Activated CD8-positive, alpha-beta memory T cell treated with anti-CD3 and anti-CD28 coated beads for 24 hours (primary cell): ENCODE measurements around the gene FAT1.

Source experiments
- DNase-seq: peaks from one replicate; pipeline ENCODE4 v3.0.0-alpha.2; 2020

FAT1 gene

GRCh38 chr4:186749611-186750281, 26.1 kb upstream of the FAT1 start:
- DNase-seq = no peak

GRCh38 chr4:186746581-186746980, 22.9 kb upstream of the FAT1 start:
- no peak for DNase-seq

- no peak for DNase-seq
Observed at GRCh38 chr4:186743261-186743660, 19.6 kb upstream of the FAT1 start.

GRCh38 chr4:186740822-186741221, 17.2 kb upstream of the FAT1 start:
- no peak for DNase-seq

- DNase-seq = no peak
Observed at GRCh38 chr4:186739802-186740434, 16.3 kb upstream of the FAT1 start.

- no peak for DNase-seq
Observed at GRCh38 chr4:186739317-186739716, 15.7 kb upstream of the FAT1 start.

- DNase-seq = no peak
Observed at GRCh38 chr4:186738421-186738820, 14.8 kb upstream of the FAT1 start.

- DNase-seq = no peak
Observed at GRCh38 chr4:186737427-186737826, 13.8 kb upstream of the FAT1 start.

GRCh38 chr4:186736466-186736865, 12.8 kb upstream of the FAT1 start:
- no peak for DNase-seq

GRCh38 chr4:186734251-186734650, 10.6 kb upstream of the FAT1 start:
- DNase-seq = no peak

- no peak for DNase-seq
Observed at GRCh38 chr4:186733778-186734177, 10.1 kb upstream of the FAT1 start.

GRCh38 chr4:186730621-186731020, 7.0 kb upstream of the FAT1 start:
- DNase-seq = no peak

GRCh38 chr4:186729856-186730255, 6.2 kb upstream of the FAT1 start:
- no peak for DNase-seq

- DNase-seq = no peak
Observed at GRCh38 chr4:186728631-186729271, 5.1 kb upstream of the FAT1 start.

- DNase-seq = no peak
Observed at GRCh38 chr4:186727977-186728519, 4.4 kb upstream of the FAT1 start.

- DNase-seq = no peak
Observed at GRCh38 chr4:186727169-186727976, 3.7 kb upstream of the FAT1 start.

- DNase-seq = no peak
Observed at GRCh38 chr4:186726426-186727168, 2.9 kb upstream of the FAT1 start.

GRCh38 chr4:186725469-186726425, 2.1 kb upstream of the FAT1 start:
- DNase-seq = no peak

- DNase-seq = no peak
Observed at GRCh38 chr4:186724864-186725468, 1.3 kb upstream of the FAT1 start.

- DNase-seq = no peak
Observed at GRCh38 chr4:186724058-186724863, 605 bp upstream of the FAT1 start.
